ENCODE data around the gene TPX2.

The TPX2 gene

DNA sequence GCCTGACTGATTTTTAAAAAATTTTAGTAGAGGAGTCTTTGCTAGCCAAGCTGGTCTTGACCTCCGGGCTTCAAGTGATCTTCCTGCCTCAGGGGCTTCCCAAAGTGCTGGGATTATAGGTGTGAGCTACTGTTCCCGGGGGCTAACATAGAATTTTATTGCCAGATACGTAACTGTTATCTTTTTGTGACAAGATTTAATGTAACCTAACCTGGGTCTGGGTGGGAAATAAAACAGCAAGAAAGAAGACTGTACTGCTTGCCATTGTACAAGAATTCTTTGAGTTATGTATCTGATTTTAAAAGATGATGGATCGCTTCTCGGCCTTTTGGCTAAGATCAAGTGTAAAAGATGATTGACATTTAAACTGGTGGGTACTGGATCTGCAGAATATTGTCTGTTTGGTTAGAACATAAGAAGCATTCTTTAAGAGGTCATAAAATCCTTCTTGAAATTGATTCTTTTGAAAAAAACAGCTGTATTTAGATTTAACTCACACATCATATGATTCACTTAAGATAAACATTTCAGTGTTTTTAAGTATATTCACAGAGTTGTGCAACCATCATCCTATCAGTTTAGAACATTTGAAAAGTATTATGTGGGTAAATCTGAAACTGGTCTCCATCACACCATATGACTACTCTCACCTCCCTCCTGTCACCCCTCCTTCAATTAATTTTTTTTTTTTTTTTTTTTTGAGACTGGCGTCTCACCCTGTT, 21.6 kb downstream of the TPX2 start:
- Mint-ChIP-seq H3K9me3 (ENCODE audit: low read depth) (no peaks in the 10 kb centered on the region), H3K36me3 (no peaks in the 10 kb centered on the region), H3K27ac (no peak overlapping the region), H3K4me3 (no peak overlapping the region), H3K27me3 (no peaks in the 10 kb centered on the region), H3K4me1 (ENCODE audit: low read depth) (no peaks in the 10 kb centered on the region)

DNA sequence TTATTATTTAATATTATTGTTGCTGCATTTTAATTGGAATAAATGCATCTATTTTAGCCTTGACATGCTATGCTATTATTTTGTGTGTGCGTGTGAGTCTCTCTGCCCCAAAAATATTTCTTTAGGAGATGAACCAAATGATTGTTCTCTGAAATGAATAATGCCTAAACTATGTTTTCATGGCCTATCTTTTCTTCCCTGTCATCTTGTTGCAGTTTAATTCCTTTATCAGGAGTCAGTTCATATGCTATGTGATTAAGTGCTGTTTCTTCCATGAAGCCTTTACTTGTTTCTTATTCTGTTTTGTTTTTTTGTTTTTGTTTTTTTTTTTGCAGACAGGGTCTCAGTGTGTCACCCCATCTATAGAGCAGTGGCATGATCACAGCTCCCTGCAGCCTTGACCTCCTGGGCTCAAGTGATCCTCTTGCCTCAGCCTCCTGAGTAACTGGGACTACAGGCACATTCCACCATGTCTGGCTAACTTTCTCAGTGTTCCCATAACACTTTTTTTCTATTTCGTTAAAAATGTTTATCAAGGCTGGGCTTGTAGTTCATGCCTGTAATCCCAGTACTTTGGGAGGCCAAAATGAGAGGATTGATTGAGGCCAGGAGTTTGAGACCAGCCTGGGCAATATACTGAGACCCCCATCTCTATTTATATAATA, 25.7 kb downstream of the TPX2 start:
- Mint-ChIP-seq H3K27me3 (no peaks in the 10 kb centered on the region), H3K4me1 (ENCODE audit: low read depth) (no peaks in the 10 kb centered on the region), H3K9me3 (ENCODE audit: low read depth) (no peaks in the 10 kb centered on the region), H3K27ac (no peak overlapping the region), H3K4me3 (no peak overlapping the region), H3K36me3 (no peaks in the 10 kb centered on the region)

DNA sequence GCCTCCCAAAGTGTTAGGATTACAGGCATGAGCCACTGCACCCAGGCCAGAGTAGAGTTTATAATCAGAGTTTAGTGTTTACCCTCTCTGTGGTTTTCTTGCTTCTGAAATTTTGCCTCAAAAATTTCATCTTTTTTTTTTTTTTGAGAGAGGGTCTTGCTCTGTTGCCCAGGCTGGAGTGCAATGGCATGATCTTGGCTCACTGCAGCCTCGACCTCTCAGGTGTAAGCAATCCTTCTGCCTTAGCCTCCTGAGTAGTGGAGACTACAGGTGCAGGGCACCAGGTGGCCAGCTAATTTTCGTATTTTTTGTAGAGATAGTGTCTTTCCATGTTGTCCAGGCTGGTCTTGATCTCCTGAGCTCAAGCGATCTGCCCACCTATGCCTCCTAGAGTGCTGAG, 28.7 kb downstream of the TPX2 start:
- Mint-ChIP-seq H3K4me1 (ENCODE audit: low read depth) (no peaks in the 10 kb centered on the region), H3K27me3 (no peaks in the 10 kb centered on the region), H3K9me3 (ENCODE audit: low read depth) (no peaks in the 10 kb centered on the region), H3K27ac (no peak overlapping the region), H3K36me3 (no peaks in the 10 kb centered on the region), H3K4me3 (no peak overlapping the region)

DNA sequence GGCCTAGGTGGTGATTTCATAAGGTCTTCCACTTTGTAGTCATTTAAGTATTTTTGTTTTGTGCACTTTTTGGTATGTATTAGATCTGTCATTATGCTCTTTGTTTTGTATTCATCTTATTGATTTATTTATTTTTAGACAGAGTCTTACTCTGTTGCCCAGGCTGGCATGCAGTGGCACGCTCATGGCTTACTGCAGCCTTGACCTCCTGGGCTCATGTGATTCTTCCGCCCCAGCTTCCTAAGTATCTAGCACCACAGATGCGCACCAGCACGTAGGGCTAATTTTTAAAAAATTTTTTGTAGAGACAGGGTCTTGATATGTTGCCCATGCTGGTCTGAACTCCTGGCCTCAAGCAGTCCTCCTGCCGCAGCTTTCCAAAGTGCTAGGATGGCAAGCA, 30.6 kb downstream of the TPX2 start:
- Mint-ChIP-seq H3K27ac (no peak overlapping the region), H3K27me3 (no peaks in the 10 kb centered on the region), H3K4me3 (no peak overlapping the region), H3K4me1 (ENCODE audit: low read depth) (no peaks in the 10 kb centered on the region), H3K9me3 (ENCODE audit: low read depth) (no peaks in the 10 kb centered on the region), H3K36me3 (no peaks in the 10 kb centered on the region)

DNA sequence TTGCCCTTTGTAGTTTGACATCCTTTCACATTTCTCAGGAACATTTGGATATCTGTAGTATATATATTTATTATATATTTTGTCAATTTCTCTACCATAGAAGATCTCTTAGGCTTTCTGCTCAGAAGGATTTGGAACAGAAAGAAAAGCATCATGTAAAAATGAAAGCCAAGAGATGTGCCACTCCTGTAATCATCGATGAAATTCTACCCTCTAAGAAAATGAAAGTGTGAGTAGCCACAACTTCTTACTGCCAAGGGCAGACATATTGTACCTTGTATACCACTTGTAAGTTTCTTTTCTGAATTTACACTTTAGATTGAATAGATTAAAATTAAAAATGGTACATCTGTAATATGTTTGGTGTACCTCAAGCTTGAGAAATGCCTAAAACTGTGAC, 31.2 kb downstream of the TPX2 start:
- H3K4me1 Mint-ChIP-seq (ENCODE audit: low read depth) = no peaks in the 10 kb centered on the region
- H3K4me3 Mint-ChIP-seq = no peak overlapping the region
- no peaks in the 10 kb centered on the region for H3K36me3 Mint-ChIP-seq
- H3K9me3 Mint-ChIP-seq (ENCODE audit: low read depth) = no peaks in the 10 kb centered on the region
- no peaks in the 10 kb centered on the region for H3K27me3 Mint-ChIP-seq
- no peak overlapping the region for H3K27ac Mint-ChIP-seq

DNA sequence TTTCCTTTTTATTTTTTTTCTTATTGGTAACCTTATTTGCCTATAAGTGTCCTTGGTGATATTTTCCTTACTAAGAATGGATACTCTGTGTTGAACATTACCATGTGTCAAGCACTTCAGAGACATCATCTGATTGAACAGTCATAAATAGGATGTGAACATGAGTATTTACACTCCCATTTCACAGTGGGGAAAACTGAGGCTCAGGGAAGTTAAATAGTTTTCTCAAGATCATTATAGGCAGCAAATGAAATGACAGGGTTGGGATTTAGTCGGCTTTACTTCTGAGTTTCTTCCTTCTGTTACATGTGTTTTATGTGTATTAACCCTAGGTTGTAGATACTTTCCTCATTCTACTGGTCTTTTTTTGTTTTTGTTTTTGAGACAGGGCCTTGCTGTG, 35.3 kb downstream of the TPX2 start:
- Mint-ChIP-seq H3K4me1 (ENCODE audit: low read depth) (no peaks in the 10 kb centered on the region), H3K36me3 (peaks cover 4% of the 10 kb centered on the region), H3K27ac (no peak overlapping the region), H3K4me3 (no peak overlapping the region), H3K9me3 (ENCODE audit: low read depth) (no peaks in the 10 kb centered on the region), H3K27me3 (no peaks in the 10 kb centered on the region)

DNA sequence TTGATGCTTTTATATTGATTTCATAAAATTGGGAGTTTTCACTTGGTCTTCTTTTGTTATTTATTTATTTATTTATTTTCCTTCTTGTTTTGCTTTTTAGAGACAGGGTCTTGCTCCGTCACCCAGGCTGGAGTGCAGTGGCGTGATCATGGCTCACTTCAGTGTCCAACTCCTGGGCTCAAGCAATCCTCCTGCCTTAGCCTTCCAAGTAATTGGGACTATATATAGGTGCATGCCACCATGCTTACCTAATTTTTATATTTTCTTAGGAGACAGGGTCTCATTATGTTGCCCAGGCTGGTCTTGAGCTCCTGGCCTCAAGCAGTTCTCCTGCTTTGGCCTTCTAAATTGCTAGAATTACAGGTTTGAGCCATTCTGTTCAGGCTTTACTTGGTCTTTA, 41.7 kb downstream of the TPX2 start:
- Mint-ChIP-seq H3K4me3 (no peak overlapping the region), H3K9me3 (ENCODE audit: low read depth) (no peaks in the 10 kb centered on the region), H3K27ac (no peak overlapping the region), H3K36me3 (peaks cover 11% of the 10 kb centered on the region), H3K4me1 (ENCODE audit: low read depth) (no peaks in the 10 kb centered on the region), H3K27me3 (no peaks in the 10 kb centered on the region)

DNA sequence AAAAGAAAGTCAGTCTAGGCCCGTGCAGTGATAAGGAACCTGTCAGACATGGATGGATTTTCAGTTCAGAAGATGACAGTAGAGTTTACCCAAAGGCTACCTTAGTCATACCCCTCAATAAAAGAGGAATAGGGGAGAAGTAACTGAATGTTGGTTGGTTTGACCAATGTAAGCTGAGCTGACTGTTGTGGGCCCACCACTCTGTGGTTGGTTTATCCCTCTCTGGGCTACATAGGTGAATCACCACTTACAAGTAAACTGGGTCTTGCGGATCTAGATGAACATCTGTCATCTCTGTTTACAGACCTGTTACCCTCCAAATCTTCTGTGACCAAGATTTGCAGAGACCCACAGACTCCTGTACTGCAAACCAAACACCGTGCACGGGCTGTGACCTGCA, 42.9 kb downstream of the TPX2 start:
- H3K4me1 Mint-ChIP-seq (ENCODE audit: low read depth) = no peaks in the 10 kb centered on the region
- peaks cover 11% of the 10 kb centered on the region for H3K36me3 Mint-ChIP-seq
- H3K27ac Mint-ChIP-seq = no peak overlapping the region
- H3K9me3 Mint-ChIP-seq (ENCODE audit: low read depth) = no peaks in the 10 kb centered on the region
- H3K4me3 Mint-ChIP-seq = no peak overlapping the region
- H3K27me3 Mint-ChIP-seq = no peaks in the 10 kb centered on the region

DNA sequence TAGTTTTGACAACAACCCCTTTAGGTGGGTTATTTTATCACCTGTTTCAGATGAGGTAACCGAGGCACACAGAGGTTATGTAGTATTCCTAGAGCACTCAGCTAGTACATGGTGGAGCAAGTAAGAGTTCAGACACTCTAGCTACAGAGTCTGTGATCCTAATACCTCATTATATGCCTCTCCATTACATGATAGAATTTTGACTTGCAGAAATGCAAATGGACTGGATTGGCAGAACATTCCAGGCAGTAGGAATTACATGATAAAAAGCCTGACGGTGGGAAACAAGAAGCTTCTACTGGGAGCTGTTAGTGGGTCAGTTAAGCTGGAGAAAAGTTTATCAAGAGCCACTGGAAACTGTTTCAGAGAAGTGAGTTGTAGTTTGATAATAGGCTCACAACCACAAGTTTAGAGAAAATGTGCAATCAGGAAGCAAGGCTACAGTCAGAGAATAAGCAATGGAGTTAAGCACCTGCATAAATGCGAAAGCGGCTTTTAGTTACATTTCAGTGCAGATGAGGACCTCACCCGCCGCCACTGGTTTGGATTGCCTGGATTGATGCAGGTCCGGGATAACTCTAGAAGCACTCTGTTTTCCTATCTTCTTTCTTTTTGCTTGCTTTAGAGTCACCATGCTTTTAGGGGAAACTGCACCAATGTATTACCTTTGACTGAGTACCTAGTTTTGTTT, 45.4 kb downstream of the TPX2 start:
- Mint-ChIP-seq H3K36me3 (peaks cover 7% of the 10 kb centered on the region), H3K4me1 (ENCODE audit: low read depth) (no peaks in the 10 kb centered on the region), H3K27ac (no peak overlapping the region), H3K4me3 (no peak overlapping the region), H3K27me3 (no peaks in the 10 kb centered on the region), H3K9me3 (ENCODE audit: low read depth) (no peaks in the 10 kb centered on the region)

DNA sequence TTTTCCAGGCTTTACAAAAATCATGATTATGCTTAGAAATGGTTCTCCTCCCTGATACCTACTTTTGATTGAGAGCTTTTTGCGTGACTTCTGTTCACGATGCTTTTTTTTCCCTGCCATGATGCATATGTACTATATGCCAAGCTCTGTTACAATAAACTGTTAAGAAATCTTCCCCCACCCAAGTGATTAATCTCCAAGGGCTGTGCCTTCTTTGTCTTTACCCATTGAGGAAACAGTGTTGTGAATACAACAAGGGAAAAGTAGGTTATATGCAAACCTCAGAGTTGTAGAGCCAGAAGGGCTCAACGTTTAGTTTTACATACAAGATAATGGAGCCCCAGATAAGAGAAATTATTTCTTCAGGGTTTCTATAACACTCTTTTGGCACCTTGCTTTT, 46.0 kb downstream of the TPX2 start:
- H3K27me3 Mint-ChIP-seq = no peaks in the 10 kb centered on the region
- no peak overlapping the region for H3K27ac Mint-ChIP-seq
- peaks cover 7% of the 10 kb centered on the region for H3K36me3 Mint-ChIP-seq
- H3K9me3 Mint-ChIP-seq (ENCODE audit: low read depth) = no peaks in the 10 kb centered on the region
- H3K4me3 Mint-ChIP-seq = no peak overlapping the region
- no peaks in the 10 kb centered on the region for H3K4me1 Mint-ChIP-seq (ENCODE audit: low read depth)

DNA sequence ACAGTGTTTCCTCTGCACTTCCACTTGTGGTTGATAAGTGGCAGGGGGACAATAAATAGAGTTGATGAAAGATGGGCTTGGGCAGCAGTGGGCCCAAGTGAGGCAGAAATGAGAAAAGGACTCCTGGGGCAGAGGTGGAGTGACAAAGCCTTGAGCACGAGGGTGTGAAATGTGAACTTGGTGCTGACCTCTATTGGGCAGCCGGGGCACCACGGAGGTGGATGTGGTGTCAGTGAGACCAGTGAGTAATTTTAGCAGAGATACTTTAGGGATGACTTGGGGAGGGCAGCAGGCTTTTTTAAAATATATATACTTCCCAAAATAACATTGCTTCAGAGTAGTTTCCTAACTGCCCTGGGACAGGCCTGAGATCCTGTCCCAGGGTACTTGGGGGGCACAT, 49.5 kb downstream of the TPX2 start:
- Mint-ChIP-seq H3K4me1 (ENCODE audit: low read depth) (no peaks in the 10 kb centered on the region), H3K36me3 (peaks cover 7% of the 10 kb centered on the region), H3K9me3 (ENCODE audit: low read depth) (no peaks in the 10 kb centered on the region), H3K4me3 (no peak overlapping the region), H3K27me3 (no peaks in the 10 kb centered on the region), H3K27ac (no peak overlapping the region)

DNA sequence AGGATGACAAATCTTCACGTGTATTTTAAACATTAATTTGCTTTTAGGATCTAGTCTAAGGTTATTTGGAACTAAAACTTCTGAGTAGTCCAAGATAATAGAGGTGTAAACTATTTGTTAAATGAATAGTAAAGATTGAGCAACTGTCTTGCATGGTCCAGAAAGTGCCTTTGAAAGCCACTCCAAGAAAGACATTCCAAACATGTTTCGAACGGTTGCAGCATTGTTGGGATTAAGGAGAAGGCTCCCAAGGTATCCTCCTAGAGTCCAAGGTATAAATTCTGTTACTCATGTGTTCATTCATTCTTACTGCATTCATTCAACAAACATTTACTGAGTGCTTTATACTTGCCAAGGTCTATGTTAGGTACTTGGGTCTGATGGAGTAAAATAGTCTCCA, 51.3 kb downstream of the TPX2 start:
- no peak overlapping the region for H3K4me3 Mint-ChIP-seq
- H3K27me3 Mint-ChIP-seq = no peaks in the 10 kb centered on the region
- H3K27ac Mint-ChIP-seq = no peak overlapping the region
- H3K36me3 Mint-ChIP-seq = no peaks in the 10 kb centered on the region
- no peaks in the 10 kb centered on the region for H3K9me3 Mint-ChIP-seq (ENCODE audit: low read depth)
- H3K4me1 Mint-ChIP-seq (ENCODE audit: low read depth) = no peaks in the 10 kb centered on the region

DNA sequence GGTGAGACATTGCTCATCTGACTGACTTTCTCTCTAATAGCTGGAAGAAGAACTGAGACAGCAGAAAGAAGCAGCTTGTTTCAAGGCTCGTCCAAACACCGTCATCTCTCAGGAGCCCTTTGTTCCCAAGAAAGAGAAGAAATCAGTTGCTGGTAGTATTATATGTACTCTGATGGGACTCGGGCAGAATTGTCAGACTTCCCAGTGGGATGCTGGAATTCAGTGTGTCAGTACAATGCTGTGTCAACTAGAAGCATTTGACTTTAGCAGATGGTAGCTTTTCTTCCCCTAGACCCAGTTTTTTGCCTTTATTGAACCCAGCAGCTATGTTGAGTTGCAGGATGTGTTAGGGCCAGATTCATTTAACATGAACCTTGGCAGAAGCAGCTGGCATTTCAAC, 58.3 kb downstream of the TPX2 start:
- Mint-ChIP-seq H3K27ac (no peak overlapping the region), H3K27me3 (no peaks in the 10 kb centered on the region), H3K4me3 (no peak overlapping the region), H3K36me3 (no peaks in the 10 kb centered on the region), H3K4me1 (ENCODE audit: low read depth) (no peaks in the 10 kb centered on the region), H3K9me3 (ENCODE audit: low read depth) (no peaks in the 10 kb centered on the region)

DNA sequence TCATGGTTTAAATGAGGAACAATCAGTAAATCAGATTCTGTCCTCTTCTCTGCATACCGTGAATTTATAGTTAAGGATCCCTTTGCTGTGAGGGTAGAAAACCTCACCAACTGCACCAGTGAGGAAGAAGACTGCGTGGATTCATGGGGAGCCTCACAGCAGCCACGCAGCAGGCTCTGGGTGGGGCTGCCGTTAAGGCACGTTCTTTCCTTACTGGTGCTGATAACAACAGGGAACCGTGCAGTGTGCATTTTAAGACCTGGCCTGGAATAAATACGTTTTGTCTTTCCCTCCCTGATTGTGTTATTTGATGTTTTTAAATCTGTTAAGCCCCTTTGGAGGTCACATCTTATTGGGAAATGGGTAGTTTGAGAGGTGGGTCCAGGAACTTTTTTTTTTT, 62.4 kb downstream of the TPX2 start:
- H3K9me3 Mint-ChIP-seq (ENCODE audit: low read depth) = no peaks in the 10 kb centered on the region
- no peak overlapping the region for H3K4me3 Mint-ChIP-seq
- no peaks in the 10 kb centered on the region for H3K36me3 Mint-ChIP-seq
- peaks cover 13% of the 10 kb centered on the region for H3K4me1 Mint-ChIP-seq (ENCODE audit: low read depth)
- no peaks in the 10 kb centered on the region for H3K27me3 Mint-ChIP-seq
- H3K27ac Mint-ChIP-seq = no peak overlapping the region

DNA sequence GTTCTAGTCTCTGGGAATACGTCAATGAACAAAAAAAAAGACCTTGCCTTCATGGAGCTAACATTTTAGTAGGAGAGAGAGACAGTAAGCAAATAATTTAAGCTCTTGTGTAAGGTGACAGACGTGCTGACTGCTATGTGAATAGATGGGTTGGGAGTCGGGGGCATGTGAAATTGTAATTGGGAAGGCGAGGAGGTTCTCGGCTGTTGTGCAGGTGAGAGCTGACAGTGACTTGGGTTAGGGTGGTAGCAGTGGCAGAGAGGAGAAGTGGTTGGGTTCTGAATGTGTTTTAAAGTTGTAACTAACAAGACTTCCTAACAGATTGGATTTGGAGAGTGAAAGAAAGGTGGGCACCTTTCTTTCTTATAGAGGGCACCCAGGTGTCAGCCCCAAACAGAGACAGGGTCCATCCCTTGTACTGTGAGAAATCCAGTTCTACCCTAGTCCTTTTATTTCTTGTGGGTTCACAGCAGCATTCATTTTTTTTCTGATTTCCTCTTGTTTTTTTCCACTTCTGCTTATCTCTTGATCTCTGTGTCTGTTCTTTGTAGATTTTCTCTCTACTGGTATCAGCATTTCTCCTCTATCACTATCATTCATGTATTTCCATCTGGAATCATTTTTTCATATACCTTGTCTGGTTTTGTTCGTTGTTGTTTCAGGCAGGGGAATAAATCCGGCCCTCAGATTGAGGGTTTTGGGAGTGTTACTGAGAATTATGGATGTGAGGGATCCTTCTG, 64.6 kb downstream of the TPX2 start:
- Mint-ChIP-seq H3K27me3 (no peaks in the 10 kb centered on the region), H3K4me3 (peak overlapping the region; percentile 17), H3K4me1 (ENCODE audit: low read depth) (peaks cover 13% of the 10 kb centered on the region), H3K9me3 (ENCODE audit: low read depth) (no peaks in the 10 kb centered on the region), H3K36me3 (no peaks in the 10 kb centered on the region), H3K27ac (no peak overlapping the region)
